Heart left ventricle (tissue), 16 donors: ENCODE data around the gene RAD50. TPM values are rescaled to one million over a fixed set of nuclear protein-coding genes. Genes with fewer than 3 reads are reported as not detected.

Experiments used
- ATAC-seq, 4 donors: fragments of 200-7000 bp; cut with Tn5 transposase; one replicate each; pipeline ENCODE4 v1.9.1; 2020 to 2022; ENCODE audit warnings: moderate library complexity in 4 of 4, mild to moderate bottlenecking in 3 of 4, moderate number of reproducible peaks in 1 of 4
- DNase-seq, 5 donors: peaks; one replicate each; pipeline ENCODE4 v3.0.0-alpha.2; 2020
- H3K27ac ChIP-seq, 12 donors: fragments of 200-600 bp; sonication (generic) in 4 of 12; one replicate each; pipeline versions ENCODE4 v1.5.0 to v1.8.0; 2016 to 2022; ENCODE audit warnings: mild to moderate bottlenecking in 2 of 12
- H3K27me3 ChIP-seq, 9 donors: fragments of 200-600 bp; sonication (generic) in 2 of 9; one replicate each; pipeline versions ENCODE4 v1.5.1 to v1.8.0; 2016 to 2022; ENCODE audit warnings: mild to moderate bottlenecking in 3 of 9
- H3K36me3 ChIP-seq, 9 donors: fragments of 200-600 bp; sonication (generic) in 2 of 9; one replicate each; pipeline versions ENCODE4 v1.5.0 to v1.8.0; 2018 to 2022; ENCODE audit warnings: mild to moderate bottlenecking in 2 of 9
- H3K4me1 ChIP-seq, 12 donors: fragments of 200-600 bp; sonication (generic) in 4 of 12; one replicate each; pipeline versions ENCODE4 v1.5.0 to v1.8.0; 2016 to 2022; ENCODE audit warnings: mild to moderate bottlenecking in 3 of 12
- H3K4me3 ChIP-seq, 12 donors: fragments of 200-600 bp; sonication (generic) in 4 of 12; one replicate each; pipeline versions ENCODE4 v1.5.0 to v1.8.0; 2017 to 2022; ENCODE audit warnings: mild to moderate bottlenecking in 9 of 12, moderate library complexity in 4 of 12
- H3K9me3 ChIP-seq, 12 donors: fragments of 200-600 bp; sonication (generic) in 4 of 12; one replicate each; pipeline versions ENCODE4 v1.5.0 to v1.8.0; 2016 to 2022; ENCODE audit warnings: mild to moderate bottlenecking in 1 of 12
- CTCF ChIP-seq, 12 donors: fragments of 200-600 bp; sonication (generic) in 4 of 12; IDR thresholded peaks; one replicate each; pipeline versions ENCODE4 v1.5.0 to v1.8.0; 2018 to 2022; ENCODE audit warnings: antibody characterized with exemption in 12 of 12, mild to moderate bottlenecking in 5 of 12
- POLR2A ChIP-seq, 2 donors: fragments of 450-650 bp; IDR thresholded peaks; one replicate each; pipeline ENCODE4 v1.6.1; 2017; ENCODE audit warnings: antibody characterized with exemption in 2 of 2, mild to moderate bottlenecking in 2 of 2, moderate library complexity in 2 of 2
- whole genome bisulfite sequencing, 4 donors: extraction: QIAGEN DNeasy Blood & Tissue Kit in 2 of 4; methylation state at CpG; one replicate each; pipeline versions ENCODE4 v1.1.5 to v1.1.7; 2013 to 2018; 5-methylcytosine and 5-hydroxymethylcytosine counted together
- intact Hi-C, 10 donors: fragments of 100-400 bp; cut with DNase I; formaldehyde crosslinking; loops; one replicate each; pipeline versions ENCODE4 v1.11.1 to v1.14.2; 2022
- polyA plus RNA-seq, 2 donors: library from polyadenylated mRNA; stranded (reverse); fragments of 200-250 nt; gene quantifications; one replicate each; pipeline ENCODE4 v1.2.3, GENCODE V29; 2013
- total RNA-seq, 9 donors: library from RNA; depleted of rRNA in 2 of 9; stranded (reverse); fragments of >200 nt in 2 of 9; fragmentation: NEBNext Ultra II Directional in 3 of 9; extraction: Animal tissue kit (Norgen Biotek cat#: 25700) in 3 of 9; gene quantifications; one replicate each; pipeline versions ENCODE4 v1.1.0 to v1.2.4, GENCODE V29; 2016 to 2023
- donor health status: ischemic (EF 13 %, LVEDD 7.1; RV severe dilation, severe dysfunction).
- donor health status: healthy with polysubstance abuse.
- donor health status: DM: no; HTN: yes; CAD: no.
- donor health status: DM: no; HTN: no; CAD: no.
- donor health status: ischemic (EF 25% LVEDD 6.9; RV normal size, moderate dysfunction).
- donor health status: ischemic (EF 25% LVEDD 5.7; RV mildly dilated, moderate dysfunction).
- donor health status: healthy.
- donor health status: DM: yes; HTN: yes; CAD: no.
- donor health status: ischemic (EF 35%, LVEDD 5.7; RV mildly dilated, moderate dysfunction).
- donor health status: nonischemic (EF 11% LVEDD 7.7; RV severe dilation, severe dysfunction).
- donor health status: DM: yes; HTN: yes; CAD: no.
- donor health status: PGD.
- donor health status: ischemic (EF 29% LVEDD 5.4; RV normal size, mild dysfunction).
- donor health status: nonischemic (EF 23%, LVEDD 6.1; RV moderate dilation, normal function).

Gene RAD50
- total and polyA plus RNA-seq, 11 donors: 9.3 to 41.8 (median 32.1) TPM

GRCh38 chr5:132679166-132679565, 122.4 kb downstream of the RAD50 start:
- no peak for ATAC-seq
- WGBS, 4 donors: 84 to 91% (median 88%) methylated on average over 7 of the region's 7 CpGs
- no peak for DNase-seq
- no peak overlapping the region for H3K4me3 ChIP-seq
- no peak overlapping the region for H3K27ac ChIP-seq
- H3K27me3 ChIP-seq: no peaks in the 10 kb centered on the region
- no peaks in the 10 kb centered on the region for H3K9me3 ChIP-seq
- intact Hi-C loops: no loop called here
- TF ChIP-seq CTCF (IDR thresholded peaks at IDR 0.05) (no peak), POLR2A (IDR thresholded peaks at IDR 0.05) (no peak)
- H3K4me1 ChIP-seq: peaks cover 0 to 10% (median 0%) of the 10 kb centered on the region in 12 donors
- H3K36me3 ChIP-seq: no peaks in the 10 kb centered on the region

- Histone ChIP-seq H3K9me3 (no peaks in the 10 kb centered on the region), H3K27me3 (no peaks in the 10 kb centered on the region), H3K4me3 (no peak overlapping the region), H3K36me3 (no peaks in the 10 kb centered on the region), H3K27ac (no peak overlapping the region), H3K4me1 (peaks cover 0 to 4% (median 0%) of the 10 kb centered on the region in 12 donors)
- ATAC-seq: no peak
- 92 to 95% (median 94%) methylated on average over 15 of the region's 15 CpGs for WGBS, 4 donors
- TF ChIP-seq POLR2A (IDR thresholded peaks at IDR 0.05) (no peak), CTCF (IDR thresholded peaks at IDR 0.05) (no peak)
- intact Hi-C loops: no loop called here
- DNase-seq: no peak
Observed at GRCh38 chr5:132679717-132680380, 123.1 kb downstream of the RAD50 start.

- no peak overlapping the region for H3K4me3 ChIP-seq
- intact Hi-C loops: no loop called here
- no peak for DNase-seq
- peaks cover 0 to 4% (median 0%) of the 10 kb centered on the region in 12 donors for H3K4me1 ChIP-seq
- no peak overlapping the region for H3K27ac ChIP-seq
- no peak for ATAC-seq
- 84 to 95% (median 88%) methylated on average over 7 to 8 of the region's 8 CpGs for WGBS, 4 donors
- TF ChIP-seq POLR2A (IDR thresholded peaks at IDR 0.05) (no peak), CTCF (IDR thresholded peaks at IDR 0.05) (no peak)
- no peaks in the 10 kb centered on the region for H3K36me3 ChIP-seq
- H3K9me3 ChIP-seq: no peaks in the 10 kb centered on the region
- H3K27me3 ChIP-seq: no peaks in the 10 kb centered on the region
Observed at GRCh38 chr5:132680780-132681475, 124.2 kb downstream of the RAD50 start.

GRCh38 chr5:132681476-132681831, 124.7 kb downstream of the RAD50 start:
- Histone ChIP-seq H3K36me3 (no peaks in the 10 kb centered on the region), H3K27me3 (no peaks in the 10 kb centered on the region), H3K4me3 (no peak overlapping the region), H3K27ac (no peak overlapping the region), H3K9me3 (no peaks in the 10 kb centered on the region), H3K4me1 (peaks cover 0 to 4% (median 0%) of the 10 kb centered on the region in 12 donors)
- intact Hi-C loops: no loop called here
- DNase-seq (no peak), ATAC-seq (no peak)
- no peak for TF ChIP-seq CTCF (IDR thresholded peaks at IDR 0.05)
- 82 to 90% (median 84%) methylated on average over 2 of the region's 2 CpGs for WGBS, 4 donors
